PC-3 (cell line): Measurements from ENCODE around the gene SAMD11. TPM values are rescaled to one million over a fixed set of nuclear protein-coding genes. Genes with fewer than 3 reads are reported as not detected.

ENCODE experiments used
- ATAC-seq: fragments of 200-7000 bp; cut with Tn5 transposase; 2 replicates; pipeline ENCODE4 v1.9.1; 2020; ENCODE audit warnings: mild to moderate bottlenecking, moderate library complexity
- BruUV-seq: library from RNA; stranded (reverse); fragments of 400-500 nt; replicated peaks from 2 replicates; lab custom pipeline; 2021; lab: Mats Ljungman, UMichigan
- CTCF ChIA-PET: fragments of 300-600 bp; sonication (Branson Sonifier 250); formaldehyde crosslinking; loops from one replicate; lab custom pipeline; 2022; ENCODE audit warnings: antibody characterized with exemption; lab: Charles Lee
- POLR2A ChIA-PET: fragments of 300-600 bp; sonication (Branson Sonifier 250); formaldehyde crosslinking; loops from one replicate; lab custom pipeline; 2022; ENCODE audit warnings: antibody characterized with exemption; ENCODE audit not compliant: unreplicated experiment; lab: Charles Lee
- DNase-seq: peaks from one replicate; pipeline ENCODE4 v3.0.0-alpha.2; 2015
- H2AFZ ChIP-seq: fragments of 300-600 bp; sonication (generic); 2 replicates; pipeline ENCODE4 v1.6.0; 2016; ENCODE audit warnings: antibody characterized with exemption, low read length
- H3F3A ChIP-seq: fragments of 300-600 bp; sonication (generic); one replicate; pipeline ENCODE4 v1.6.0; 2017; ENCODE audit warnings: antibody characterized with exemption, low read length, control low read depth, mild to moderate bottlenecking; ENCODE audit not compliant: unreplicated experiment
- H3K27ac ChIP-seq: fragments of 300-600 bp; sonication (generic); 2 replicates; pipeline ENCODE4 v1.5.1; 2016; ENCODE audit warnings: mild to moderate bottlenecking, low read length
- H3K27me3 ChIP-seq: fragments of 300-600 bp; sonication (generic); 2 replicates; pipeline ENCODE4 v1.6.1; 2016; ENCODE audit warnings: low read length, mixed read lengths
- H3K36me3 ChIP-seq: fragments of 300-600 bp; sonication (generic); 2 replicates; pipeline ENCODE4 v1.6.1; 2016; ENCODE audit warnings: low read depth, mixed run types, low read length, mixed read lengths
- H3K4me1 ChIP-seq: fragments of 300-600 bp; sonication (generic); 2 replicates; pipeline ENCODE4 v1.5.1; 2016; ENCODE audit warnings: low read length; ENCODE audit not compliant: insufficient read depth
- H3K4me2 ChIP-seq: fragments of 300-600 bp; sonication (generic); 2 replicates; pipeline ENCODE4 v1.6.0; 2016; ENCODE audit warnings: low read length
- H3K4me3 ChIP-seq: fragments of 300-600 bp; sonication (generic); 2 replicates; pipeline ENCODE4 v1.5.1; 2016; ENCODE audit warnings: mild to moderate bottlenecking, low read length, mixed read lengths
- H3K79me2 ChIP-seq: fragments of 300-600 bp; sonication (generic); 2 replicates; pipeline ENCODE4 v1.6.1; 2017; ENCODE audit warnings: low read length, mixed read lengths
- H3K9ac ChIP-seq: fragments of 300-600 bp; sonication (generic); 2 replicates; pipeline ENCODE4 v1.6.0; 2016; ENCODE audit warnings: mild to moderate bottlenecking, low read length
- H3K9me2 ChIP-seq: fragments of 300-600 bp; sonication (generic); replicated peaks from 2 replicates; pipeline ENCODE4 v1.6.1; 2016; ENCODE audit warnings: mixed run types, low read length, mixed read lengths
- H3K9me3 ChIP-seq: fragments of 300-600 bp; sonication (generic); 2 replicates; pipeline ENCODE4 v1.6.1; 2016; ENCODE audit warnings: low read length, mixed read lengths
- H4K20me1 ChIP-seq: fragments of 300-600 bp; sonication (generic); 2 replicates; pipeline ENCODE4 v1.6.1; 2016; ENCODE audit warnings: low read length, mixed read lengths
- EZH2 ChIP-seq: fragments of 300-600 bp; sonication (generic); IDR thresholded peaks from one replicate; pipeline ENCODE4 v1.6.1; 2017; ENCODE audit warnings: antibody characterized with exemption, mild to moderate bottlenecking, low read length; ENCODE audit not compliant: unreplicated experiment
- EZH2phosphoT487 ChIP-seq: fragments of 300-600 bp; sonication (generic); IDR thresholded peaks from 2 replicates; pipeline ENCODE4 v1.6.1; 2018; ENCODE audit warnings: mild to moderate bottlenecking, antibody characterized with exemption, low read length, borderline replicate concordance
- intact Hi-C: fragments of 100-400 bp; cut with micrococcal nuclease; formaldehyde crosslinking; loops from 2 replicates; pipeline ENCODE4 v1.9.0; 2023
- total RNA-seq: library from RNA; depleted of rRNA; stranded (reverse); fragments of >200 nt; gene quantifications from 2 replicates; pipeline ENCODE4 v1.2.3, GENCODE V29; 2014
- TF ChIP-seq, protein P1 (sequence below): fragments of 300-600 bp; sonication (generic); conservative IDR thresholded peaks from 2 replicates; pipeline ENCODE4 v1.5.1; 2017; ENCODE audit warnings: antibody characterized with exemption, low read depth, mild to moderate bottlenecking, low read length

SAMD11 gene
- total RNA-seq, 1 experiment from 2014 or later, result 5.8 TPM

DNA sequence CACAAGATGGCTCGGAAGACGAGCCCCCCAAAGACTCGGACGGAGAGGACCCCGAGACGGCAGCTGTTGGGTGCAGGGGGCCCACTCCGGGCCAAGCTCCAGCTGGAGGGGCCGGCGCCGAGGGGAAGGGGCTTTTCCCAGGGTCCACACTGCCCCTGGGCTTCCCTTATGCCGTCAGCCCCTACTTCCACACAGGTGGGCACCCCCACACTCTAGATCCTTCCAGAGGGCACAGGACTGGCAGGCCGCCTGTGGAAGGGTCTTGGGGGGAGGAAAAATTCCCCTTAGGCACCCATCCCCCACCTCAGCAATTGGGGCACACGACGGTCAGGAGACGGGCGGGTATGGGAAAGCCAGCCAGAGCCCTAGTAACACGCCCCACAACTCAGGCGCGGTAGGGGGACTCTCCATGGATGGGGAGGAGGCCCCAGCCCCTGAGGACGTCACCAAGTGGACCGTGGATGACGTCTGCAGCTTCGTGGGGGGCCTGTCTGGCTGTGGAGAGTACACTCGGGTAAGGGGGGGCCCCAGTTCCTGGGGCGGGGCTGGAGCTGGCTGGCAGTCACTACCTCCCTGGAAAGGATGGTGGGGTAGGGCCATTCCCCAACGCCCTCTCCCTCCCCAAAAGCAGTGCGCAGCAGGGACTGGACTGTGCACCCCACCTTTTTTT, 19.3 kb downstream of the SAMD11 start:
- H3K4me3 ChIP-seq, result peak overlapping the region; percentile 65; the same call in 1 of the 2 replicates
- no peaks in the 10 kb centered on the region for H3K79me2 ChIP-seq
- H3K9me3 ChIP-seq, result no peaks in the 10 kb centered on the region
- H3K9me2 ChIP-seq, result no peaks in the 10 kb centered on the region
- ATAC-seq, result no peak
- H3K4me2 ChIP-seq, result peak overlapping the region; percentile 89; the same call in 1 of the 2 replicates
- peaks cover 22% of the 10 kb centered on the region for H3K27me3 ChIP-seq
- POLR2A ChIA-PET, result interaction anchor here (0.7 kb wide), 1 partner anchor 37 kb away, joined by 3 read pairs; no protein-coding TSS in a partner anchor
- no peaks in the 10 kb centered on the region for H3F3A ChIP-seq
- no TSS peak for BruUV-seq
- no peak overlapping the region for H3K27ac ChIP-seq
- H2AFZ ChIP-seq, result no peak overlapping the region
- H3K36me3 ChIP-seq, result peaks cover 9% of the 10 kb centered on the region; the same call in 1 of the 2 replicates
- intact Hi-C loops, result no loop called here
- no peak overlapping the region for H3K9ac ChIP-seq
- no peaks in the 10 kb centered on the region for H4K20me1 ChIP-seq
- CTCF ChIA-PET, result no interaction called here
- DNase-seq, result no peak
- TF ChIP-seq EZH2phosphoT487 (no peak), EZH2 (no peak)
- TF ChIP-seq, protein P1, sequence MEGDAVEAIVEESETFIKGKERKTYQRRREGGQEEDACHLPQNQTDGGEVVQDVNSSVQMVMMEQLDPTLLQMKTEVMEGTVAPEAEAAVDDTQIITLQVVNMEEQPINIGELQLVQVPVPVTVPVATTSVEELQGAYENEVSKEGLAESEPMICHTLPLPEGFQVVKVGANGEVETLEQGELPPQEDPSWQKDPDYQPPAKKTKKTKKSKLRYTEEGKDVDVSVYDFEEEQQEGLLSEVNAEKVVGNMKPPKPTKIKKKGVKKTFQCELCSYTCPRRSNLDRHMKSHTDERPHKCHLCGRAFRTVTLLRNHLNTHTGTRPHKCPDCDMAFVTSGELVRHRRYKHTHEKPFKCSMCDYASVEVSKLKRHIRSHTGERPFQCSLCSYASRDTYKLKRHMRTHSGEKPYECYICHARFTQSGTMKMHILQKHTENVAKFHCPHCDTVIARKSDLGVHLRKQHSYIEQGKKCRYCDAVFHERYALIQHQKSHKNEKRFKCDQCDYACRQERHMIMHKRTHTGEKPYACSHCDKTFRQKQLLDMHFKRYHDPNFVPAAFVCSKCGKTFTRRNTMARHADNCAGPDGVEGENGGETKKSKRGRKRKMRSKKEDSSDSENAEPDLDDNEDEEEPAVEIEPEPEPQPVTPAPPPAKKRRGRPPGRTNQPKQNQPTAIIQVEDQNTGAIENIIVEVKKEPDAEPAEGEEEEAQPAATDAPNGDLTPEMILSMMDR, result no peak
- peaks cover 22% of the 10 kb centered on the region for H3K4me1 ChIP-seq

DNA sequence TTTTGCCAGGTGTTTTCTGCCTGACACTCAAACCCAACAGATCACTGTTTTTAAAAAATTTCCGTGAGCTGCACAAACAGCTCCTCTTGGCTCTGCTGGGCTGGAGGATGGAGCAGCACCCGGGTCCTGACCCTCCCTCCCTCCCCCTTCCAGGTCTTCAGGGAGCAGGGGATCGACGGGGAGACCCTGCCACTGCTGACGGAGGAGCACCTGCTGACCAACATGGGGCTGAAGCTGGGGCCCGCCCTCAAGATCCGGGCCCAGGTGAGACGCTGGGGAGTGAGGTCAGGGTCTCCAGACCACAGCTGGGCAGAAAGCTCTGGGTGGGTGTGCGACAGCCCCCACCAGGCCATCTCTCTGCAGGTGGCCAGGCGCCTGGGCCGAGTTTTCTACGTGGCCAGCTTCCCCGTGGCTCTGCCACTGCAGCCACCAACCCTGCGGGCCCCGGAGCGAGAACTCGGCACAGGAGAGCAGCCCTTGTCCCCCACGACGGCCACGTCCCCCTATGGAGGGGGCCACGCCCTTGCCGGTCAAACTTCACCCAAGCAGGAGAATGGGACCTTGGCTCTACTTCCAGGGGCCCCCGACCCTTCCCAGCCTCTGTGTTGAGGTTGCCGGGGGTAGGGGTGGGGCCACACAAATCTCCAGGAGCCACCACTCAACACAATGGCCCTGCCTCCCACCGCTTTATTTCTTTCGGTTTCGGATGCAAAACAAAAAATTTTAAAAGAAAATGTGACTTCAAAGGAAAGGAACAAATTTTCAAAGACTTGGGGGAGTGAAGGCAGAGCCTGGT, 20.0 kb downstream of the SAMD11 start:
- Histone ChIP-seq H3K9me2 (no peaks in the 10 kb centered on the region), H3K4me3 (no peak overlapping the region), H3K4me1 (peaks cover 22% of the 10 kb centered on the region), H3K4me2 (no peak overlapping the region), H3K79me2 (no peaks in the 10 kb centered on the region), H4K20me1 (no peaks in the 10 kb centered on the region), H3K9me3 (no peaks in the 10 kb centered on the region), H3K27ac (no peak overlapping the region), H3F3A (no peaks in the 10 kb centered on the region), H3K36me3 (peaks cover 10% of the 10 kb centered on the region; the same call in 1 of the 2 replicates), H2AFZ (no peak overlapping the region), H3K9ac (no peak overlapping the region), H3K27me3 (peaks cover 22% of the 10 kb centered on the region)
- DNase-seq, result no peak
- no TSS peak for BruUV-seq
- TF ChIP-seq EZH2 (no peak), EZH2phosphoT487 (no peak)
- TF ChIP-seq, protein P1, result no peak
- intact Hi-C loops, result no loop called here
- no peak for ATAC-seq
- POLR2A ChIA-PET, result no interaction called here
- CTCF ChIA-PET, result no interaction called here
